HEK293 (cell line): ENCODE results near the gene PIGO.

ENCODE experiments used
- BCL11B ChIP-seq: fragments of 450-650 bp; formaldehyde crosslinking; IDR thresholded peaks from 2 replicates; pipeline ENCODE4 v1.5.1; 2016; ENCODE audit warnings: low read depth, missing biosample characterization, missing genetic modification characterization
- IKZF3 ChIP-seq: fragments of 450-650 bp; IDR thresholded peaks from 2 replicates; pipeline ENCODE4 v1.5.0; 2018; ENCODE audit warnings: missing biosample characterization, mild to moderate bottlenecking, missing genetic modification characterization, moderate library complexity
- MZF1 ChIP-seq: fragments of 450-650 bp; formaldehyde crosslinking; IDR thresholded peaks from 2 replicates; pipeline ENCODE4 v1.5.1; 2017; ENCODE audit warnings: missing biosample characterization, missing genetic modification characterization, borderline replicate concordance
- SALL2 ChIP-seq: fragments of 450-650 bp; formaldehyde crosslinking; IDR thresholded peaks from 2 replicates; pipeline ENCODE4 v1.5.0; 2017; ENCODE audit warnings: missing biosample characterization, mild to moderate bottlenecking, missing genetic modification characterization, borderline replicate concordance
- ZBTB1 ChIP-seq: fragments of 450-650 bp; formaldehyde crosslinking; IDR thresholded peaks from 2 replicates; pipeline ENCODE4 v1.5.1; 2016; ENCODE audit warnings: missing biosample characterization, missing genetic modification characterization
- ZNF239 ChIP-seq: fragments of 450-650 bp; formaldehyde crosslinking; IDR thresholded peaks from 2 replicates; pipeline ENCODE4 v1.5.1; 2016; ENCODE audit warnings: missing biosample characterization, missing genetic modification characterization
- ZNF394 ChIP-seq: fragments of 450-650 bp; formaldehyde crosslinking; IDR thresholded peaks from 2 replicates; pipeline ENCODE4 v1.5.1; 2016; ENCODE audit warnings: missing biosample characterization, missing genetic modification characterization, mild to moderate bottlenecking, moderate library complexity, borderline replicate concordance
- ZNF529 ChIP-seq: fragments of 450-650 bp; formaldehyde crosslinking; IDR thresholded peaks from 2 replicates; pipeline ENCODE4 v1.5.1; 2017; ENCODE audit warnings: missing genetic modification characterization, missing biosample characterization; ENCODE audit not compliant: insufficient replicate concordance
- ZNF600 ChIP-seq: fragments of 450-650 bp; formaldehyde crosslinking; IDR thresholded peaks from 2 replicates; pipeline ENCODE4 v1.5.1; 2016; ENCODE audit warnings: missing biosample characterization, missing genetic modification characterization
- ZNF629 ChIP-seq: fragments of 450-650 bp; formaldehyde crosslinking; IDR thresholded peaks from 2 replicates; pipeline ENCODE4 v1.5.1; 2017; ENCODE audit warnings: missing biosample characterization, missing genetic modification characterization
- ZNF654 ChIP-seq: fragments of 450-650 bp; formaldehyde crosslinking; IDR thresholded peaks from 2 replicates; pipeline ENCODE4 v1.5.1; 2016; ENCODE audit warnings: low read depth, missing biosample characterization, missing genetic modification characterization
- ZNF660 ChIP-seq: fragments of 450-650 bp; IDR thresholded peaks from 2 replicates; pipeline ENCODE4 v1.5.1; 2018; ENCODE audit warnings: missing biosample characterization, mild to moderate bottlenecking, missing genetic modification characterization
- ZNF670 ChIP-seq: fragments of 450-650 bp; formaldehyde crosslinking; IDR thresholded peaks from 2 replicates; pipeline ENCODE4 v1.5.1; 2016; ENCODE audit warnings: missing biosample characterization, missing genetic modification characterization, low read depth
- ZNF677 ChIP-seq: fragments of 450-650 bp; IDR thresholded peaks from 2 replicates; pipeline ENCODE4 v1.5.0; 2018; ENCODE audit warnings: missing biosample characterization, mild to moderate bottlenecking, missing genetic modification characterization, moderate library complexity
- ZNF837 ChIP-seq: fragments of 450-650 bp; formaldehyde crosslinking; IDR thresholded peaks from 2 replicates; pipeline ENCODE4 v1.5.1; 2016; ENCODE audit warnings: missing biosample characterization, missing genetic modification characterization
- ZSCAN30 ChIP-seq: fragments of 450-650 bp; IDR thresholded peaks from 2 replicates; pipeline ENCODE4 v1.5.1; 2018; ENCODE audit warnings: missing biosample characterization, mild to moderate bottlenecking, missing genetic modification characterization, moderate library complexity
- TF ChIP-seq, protein P1 (sequence below): fragments of 450-650 bp; formaldehyde crosslinking; IDR thresholded peaks from 2 replicates; pipeline ENCODE4 v1.5.1; 2017; ENCODE audit warnings: missing biosample characterization, missing genetic modification characterization
- TF ChIP-seq, protein P2 (sequence below): fragments of 450-650 bp; formaldehyde crosslinking; IDR thresholded peaks from 2 replicates; pipeline ENCODE4 v1.5.1; 2016; ENCODE audit warnings: missing biosample characterization, missing genetic modification characterization
- TF ChIP-seq, protein P3 (sequence below): fragments of 450-650 bp; formaldehyde crosslinking; IDR thresholded peaks from 2 replicates; pipeline ENCODE4 v1.5.1; 2016; ENCODE audit warnings: missing biosample characterization, missing genetic modification characterization
- TF ChIP-seq, protein P4 (sequence below): fragments of 450-650 bp; formaldehyde crosslinking; IDR thresholded peaks from 2 replicates; pipeline ENCODE4 v1.5.1; 2016; ENCODE audit warnings: missing biosample characterization, missing genetic modification characterization
- TF ChIP-seq, protein P5 (sequence below): fragments of 450-650 bp; formaldehyde crosslinking; IDR thresholded peaks from 2 replicates; pipeline ENCODE4 v1.5.1; 2016; ENCODE audit warnings: missing biosample characterization, missing genetic modification characterization
- TF ChIP-seq, protein P6 (sequence below): fragments of 450-650 bp; formaldehyde crosslinking; IDR thresholded peaks from 2 replicates; pipeline ENCODE4 v1.5.1; 2016; ENCODE audit warnings: missing biosample characterization, missing genetic modification characterization
- TF ChIP-seq, protein P7 (sequence below): fragments of 450-650 bp; formaldehyde crosslinking; IDR thresholded peaks from 2 replicates; pipeline ENCODE4 v1.5.1; 2016; ENCODE audit warnings: missing biosample characterization, missing genetic modification characterization

PIGO gene

DNA sequence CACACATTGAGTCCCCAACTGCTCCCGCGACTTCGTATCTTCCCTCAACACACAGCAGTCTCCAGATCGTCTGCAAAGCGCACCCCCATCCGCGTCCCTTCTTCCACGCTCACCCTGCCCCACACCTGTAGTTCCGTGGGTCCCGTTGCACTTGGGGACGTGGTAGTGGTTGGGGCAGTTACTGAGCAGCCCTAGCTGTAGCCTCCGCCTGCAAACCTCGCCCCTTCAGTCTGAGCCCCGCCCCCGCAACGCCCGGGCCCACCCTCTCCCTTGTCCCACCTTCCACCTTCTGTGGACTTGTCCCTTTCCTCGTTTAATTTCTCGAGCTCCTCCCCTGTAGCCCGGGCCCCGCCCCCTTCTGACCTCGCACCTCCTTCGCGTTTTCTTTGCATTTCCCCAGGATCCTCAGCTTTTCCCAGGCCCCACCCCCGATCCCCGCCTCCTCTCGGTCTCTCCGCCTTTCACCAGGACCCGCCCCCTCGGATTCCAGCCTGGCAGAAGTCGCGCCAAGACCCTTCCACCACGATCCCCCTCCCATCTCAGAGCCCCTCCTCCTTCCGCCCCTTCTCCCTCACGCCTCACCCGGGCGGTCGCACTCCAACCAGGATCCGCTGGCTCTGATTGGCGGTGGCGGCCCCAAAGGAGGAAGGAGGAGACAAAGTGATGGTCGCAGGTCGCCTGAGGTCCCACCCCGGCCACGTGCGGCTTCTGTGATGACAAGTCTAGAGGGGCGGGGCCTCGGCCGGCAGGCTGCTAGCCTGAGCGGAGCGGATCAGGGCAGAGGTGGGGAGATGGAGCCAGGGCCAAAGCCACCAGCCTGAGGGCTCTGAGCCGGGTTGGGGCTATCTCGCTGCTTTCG, 19.5 kb upstream of the PIGO start, which contains the start of gene ATOSB (continued):
- TF ChIP-seq ZNF670 (tag by site-specific recombination): no peak
- TF ChIP-seq, protein P1, sequence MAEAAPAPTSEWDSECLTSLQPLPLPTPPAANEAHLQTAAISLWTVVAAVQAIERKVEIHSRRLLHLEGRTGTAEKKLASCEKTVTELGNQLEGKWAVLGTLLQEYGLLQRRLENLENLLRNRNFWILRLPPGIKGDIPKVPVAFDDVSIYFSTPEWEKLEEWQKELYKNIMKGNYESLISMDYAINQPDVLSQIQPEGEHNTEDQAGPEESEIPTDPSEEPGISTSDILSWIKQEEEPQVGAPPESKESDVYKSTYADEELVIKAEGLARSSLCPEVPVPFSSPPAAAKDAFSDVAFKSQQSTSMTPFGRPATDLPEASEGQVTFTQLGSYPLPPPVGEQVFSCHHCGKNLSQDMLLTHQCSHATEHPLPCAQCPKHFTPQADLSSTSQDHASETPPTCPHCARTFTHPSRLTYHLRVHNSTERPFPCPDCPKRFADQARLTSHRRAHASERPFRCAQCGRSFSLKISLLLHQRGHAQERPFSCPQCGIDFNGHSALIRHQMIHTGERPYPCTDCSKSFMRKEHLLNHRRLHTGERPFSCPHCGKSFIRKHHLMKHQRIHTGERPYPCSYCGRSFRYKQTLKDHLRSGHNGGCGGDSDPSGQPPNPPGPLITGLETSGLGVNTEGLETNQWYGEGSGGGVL: peak; percentile 97
- no peak for TF ChIP-seq ZBTB1 (tag by site-specific recombination)
- TF ChIP-seq BCL11B (tag by site-specific recombination): no peak
- no peak for TF ChIP-seq ZNF837 (tag by site-specific recombination)
- TF ChIP-seq, protein P2, sequence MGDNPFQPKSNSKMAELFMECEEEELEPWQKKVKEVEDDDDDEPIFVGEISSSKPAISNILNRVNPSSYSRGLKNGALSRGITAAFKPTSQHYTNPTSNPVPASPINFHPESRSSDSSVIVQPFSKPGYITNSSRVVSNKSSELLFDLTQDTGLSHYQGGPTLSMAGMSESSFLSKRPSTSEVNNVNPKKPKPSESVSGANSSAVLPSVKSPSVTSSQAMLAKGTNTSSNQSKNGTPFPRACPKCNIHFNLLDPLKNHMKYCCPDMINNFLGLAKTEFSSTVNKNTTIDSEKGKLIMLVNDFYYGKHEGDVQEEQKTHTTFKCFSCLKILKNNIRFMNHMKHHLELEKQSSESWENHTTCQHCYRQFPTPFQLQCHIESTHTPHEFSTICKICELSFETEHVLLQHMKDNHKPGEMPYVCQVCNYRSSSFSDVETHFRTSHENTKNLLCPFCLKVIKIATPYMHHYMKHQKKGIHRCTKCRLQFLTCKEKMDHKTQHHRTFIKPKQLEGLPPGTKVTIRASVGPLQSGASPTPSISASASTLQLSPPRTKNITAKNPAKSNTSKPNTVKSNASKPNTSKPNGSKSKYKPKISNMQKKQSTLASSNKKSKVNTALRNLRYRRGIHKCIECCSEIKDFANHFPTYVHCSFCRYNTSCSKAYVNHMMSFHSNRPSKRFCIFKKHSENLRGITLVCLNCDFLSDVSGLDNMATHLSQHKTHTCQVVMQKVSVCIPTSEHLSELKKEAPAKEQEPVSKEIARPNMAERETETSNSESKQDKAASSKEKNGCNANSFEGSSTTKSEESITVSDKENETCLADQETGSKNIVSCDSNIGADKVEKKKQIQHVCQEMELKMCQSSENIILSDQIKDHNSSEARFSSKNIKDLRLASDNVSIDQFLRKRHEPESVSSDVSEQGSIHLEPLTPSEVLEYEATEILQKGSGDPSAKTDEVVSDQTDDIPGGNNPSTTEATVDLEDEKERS (tag by site-specific recombination): no peak
- TF ChIP-seq, protein P3, sequence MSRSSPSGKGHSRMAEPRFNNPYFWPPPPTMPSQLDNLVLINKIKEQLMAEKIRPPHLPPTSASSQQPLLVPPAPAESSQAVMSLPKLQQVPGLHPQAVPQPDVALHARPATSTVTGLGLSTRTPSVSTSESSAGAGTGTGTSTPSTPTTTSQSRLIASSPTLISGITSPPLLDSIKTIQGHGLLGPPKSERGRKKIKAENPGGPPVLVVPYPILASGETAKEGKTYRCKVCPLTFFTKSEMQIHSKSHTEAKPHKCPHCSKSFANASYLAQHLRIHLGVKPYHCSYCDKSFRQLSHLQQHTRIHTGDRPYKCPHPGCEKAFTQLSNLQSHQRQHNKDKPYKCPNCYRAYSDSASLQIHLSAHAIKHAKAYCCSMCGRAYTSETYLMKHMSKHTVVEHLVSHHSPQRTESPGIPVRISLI (tag by site-specific recombination): no peak
- TF ChIP-seq MZF1: no peak
- no peak for TF ChIP-seq ZNF529 (tag by site-specific recombination)
- no peak for TF ChIP-seq ZNF600
- TF ChIP-seq, protein P4, sequence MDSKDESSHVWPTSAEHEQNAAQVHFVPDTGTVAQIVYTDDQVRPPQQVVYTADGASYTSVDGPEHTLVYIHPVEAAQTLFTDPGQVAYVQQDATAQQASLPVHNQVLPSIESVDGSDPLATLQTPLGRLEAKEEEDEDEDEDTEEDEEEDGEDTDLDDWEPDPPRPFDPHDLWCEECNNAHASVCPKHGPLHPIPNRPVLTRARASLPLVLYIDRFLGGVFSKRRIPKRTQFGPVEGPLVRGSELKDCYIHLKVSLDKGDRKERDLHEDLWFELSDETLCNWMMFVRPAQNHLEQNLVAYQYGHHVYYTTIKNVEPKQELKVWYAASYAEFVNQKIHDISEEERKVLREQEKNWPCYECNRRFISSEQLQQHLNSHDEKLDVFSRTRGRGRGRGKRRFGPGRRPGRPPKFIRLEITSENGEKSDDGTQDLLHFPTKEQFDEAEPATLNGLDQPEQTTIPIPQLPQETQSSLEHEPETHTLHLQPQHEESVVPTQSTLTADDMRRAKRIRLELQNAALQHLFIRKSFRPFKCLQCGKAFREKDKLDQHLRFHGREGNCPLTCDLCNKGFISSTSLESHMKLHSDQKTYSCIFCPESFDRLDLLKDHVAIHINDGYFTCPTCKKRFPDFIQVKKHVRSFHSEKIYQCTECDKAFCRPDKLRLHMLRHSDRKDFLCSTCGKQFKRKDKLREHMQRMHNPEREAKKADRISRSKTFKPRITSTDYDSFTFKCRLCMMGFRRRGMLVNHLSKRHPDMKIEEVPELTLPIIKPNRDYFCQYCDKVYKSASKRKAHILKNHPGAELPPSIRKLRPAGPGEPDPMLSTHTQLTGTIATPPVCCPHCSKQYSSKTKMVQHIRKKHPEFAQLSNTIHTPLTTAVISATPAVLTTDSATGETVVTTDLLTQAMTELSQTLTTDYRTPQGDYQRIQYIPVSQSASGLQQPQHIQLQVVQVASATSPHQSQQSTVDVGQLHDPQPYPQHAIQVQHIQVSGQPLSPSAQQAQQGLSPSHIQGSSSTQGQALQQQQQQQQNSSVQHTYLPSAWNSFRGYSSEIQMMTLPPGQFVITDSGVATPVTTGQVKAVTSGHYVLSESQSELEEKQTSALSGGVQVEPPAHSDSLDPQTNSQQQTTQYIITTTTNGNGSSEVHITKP: peak; percentile 70
- no peak for TF ChIP-seq ZSCAN30 (tag by site-specific recombination)
- no peak for TF ChIP-seq ZNF654
- no peak for TF ChIP-seq ZNF394
- TF ChIP-seq, protein P5, sequence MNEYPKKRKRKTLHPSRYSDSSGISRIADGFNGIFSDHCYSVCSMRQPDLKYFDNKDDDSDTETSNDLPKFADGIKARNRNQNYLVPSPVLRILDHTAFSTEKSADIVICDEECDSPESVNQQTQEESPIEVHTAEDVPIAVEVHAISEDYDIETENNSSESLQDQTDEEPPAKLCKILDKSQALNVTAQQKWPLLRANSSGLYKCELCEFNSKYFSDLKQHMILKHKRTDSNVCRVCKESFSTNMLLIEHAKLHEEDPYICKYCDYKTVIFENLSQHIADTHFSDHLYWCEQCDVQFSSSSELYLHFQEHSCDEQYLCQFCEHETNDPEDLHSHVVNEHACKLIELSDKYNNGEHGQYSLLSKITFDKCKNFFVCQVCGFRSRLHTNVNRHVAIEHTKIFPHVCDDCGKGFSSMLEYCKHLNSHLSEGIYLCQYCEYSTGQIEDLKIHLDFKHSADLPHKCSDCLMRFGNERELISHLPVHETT (tag by site-specific recombination): no peak
- TF ChIP-seq IKZF3 (tag by site-specific recombination): peak; percentile 83
- TF ChIP-seq, protein P6, sequence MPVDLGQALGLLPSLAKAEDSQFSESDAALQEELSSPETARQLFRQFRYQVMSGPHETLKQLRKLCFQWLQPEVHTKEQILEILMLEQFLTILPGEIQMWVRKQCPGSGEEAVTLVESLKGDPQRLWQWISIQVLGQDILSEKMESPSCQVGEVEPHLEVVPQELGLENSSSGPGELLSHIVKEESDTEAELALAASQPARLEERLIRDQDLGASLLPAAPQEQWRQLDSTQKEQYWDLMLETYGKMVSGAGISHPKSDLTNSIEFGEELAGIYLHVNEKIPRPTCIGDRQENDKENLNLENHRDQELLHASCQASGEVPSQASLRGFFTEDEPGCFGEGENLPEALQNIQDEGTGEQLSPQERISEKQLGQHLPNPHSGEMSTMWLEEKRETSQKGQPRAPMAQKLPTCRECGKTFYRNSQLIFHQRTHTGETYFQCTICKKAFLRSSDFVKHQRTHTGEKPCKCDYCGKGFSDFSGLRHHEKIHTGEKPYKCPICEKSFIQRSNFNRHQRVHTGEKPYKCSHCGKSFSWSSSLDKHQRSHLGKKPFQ (tag by site-specific recombination): no peak
- 0 out of 2 replicates have a peak, but pooled peaks have one; percentile 8 for TF ChIP-seq ZNF629 (tag by site-specific recombination)
- no peak for TF ChIP-seq ZNF239 (tag by site-specific recombination)
- no peak for TF ChIP-seq SALL2 (tag by site-specific recombination)
- TF ChIP-seq, protein P7, sequence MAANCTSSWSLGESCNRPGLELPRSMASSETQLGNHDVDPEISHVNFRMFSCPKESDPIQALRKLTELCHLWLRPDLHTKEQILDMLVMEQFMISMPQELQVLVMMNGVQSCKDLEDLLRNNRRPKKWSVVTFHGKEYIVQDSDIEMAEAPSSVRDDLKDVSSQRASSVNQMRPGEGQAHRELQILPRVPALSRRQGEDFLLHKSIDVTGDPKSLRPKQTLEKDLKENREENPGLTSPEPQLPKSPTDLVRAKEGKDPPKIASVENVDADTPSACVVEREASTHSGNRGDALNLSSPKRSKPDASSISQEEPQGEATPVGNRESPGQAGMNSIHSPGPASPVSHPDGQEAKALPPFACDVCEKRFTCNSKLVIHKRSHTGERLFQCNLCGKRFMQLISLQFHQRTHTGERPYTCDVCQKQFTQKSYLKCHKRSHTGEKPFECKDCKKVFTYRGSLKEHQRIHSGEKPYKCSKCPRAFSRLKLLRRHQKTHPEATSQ (tag by site-specific recombination): no peak
- TF ChIP-seq ZNF677 (tag by site-specific recombination): no peak
- TF ChIP-seq ZNF660: no peak
